GM19351 (cell line): Measurements from ENCODE around the gene GC.
"Not testable (repeated sequence)": the region's sequence is repeated elsewhere in the genome, so short reads cannot be mapped to it uniquely, and the experiment has no call there.

Source experiments
- ATAC-seq: cut with Tn5 transposase; IDR thresholded peaks from one replicate; pipeline ENCODE4 v1.9.1; 2021; ENCODE audit warnings: mild to moderate bottlenecking, moderate library complexity; ENCODE audit not compliant: unreplicated experiment

Gene GC

GRCh38 chr4:71768123-71768522, 15.8 kb downstream of the GC start:
- ATAC-seq = no peak

GRCh38 chr4:71765821-71766383, 18.0 kb downstream of the GC start:
- ATAC-seq = no peak

GRCh38 chr4:71765350-71765749, 18.5 kb downstream of the GC start:
- no peak for ATAC-seq

- no peak for ATAC-seq
Observed at GRCh38 chr4:71752383-71753042, 31.4 kb downstream of the GC start.

GRCh38 chr4:71749008-71749594, 34.8 kb downstream of the GC start:
- no peak for ATAC-seq

DNA sequence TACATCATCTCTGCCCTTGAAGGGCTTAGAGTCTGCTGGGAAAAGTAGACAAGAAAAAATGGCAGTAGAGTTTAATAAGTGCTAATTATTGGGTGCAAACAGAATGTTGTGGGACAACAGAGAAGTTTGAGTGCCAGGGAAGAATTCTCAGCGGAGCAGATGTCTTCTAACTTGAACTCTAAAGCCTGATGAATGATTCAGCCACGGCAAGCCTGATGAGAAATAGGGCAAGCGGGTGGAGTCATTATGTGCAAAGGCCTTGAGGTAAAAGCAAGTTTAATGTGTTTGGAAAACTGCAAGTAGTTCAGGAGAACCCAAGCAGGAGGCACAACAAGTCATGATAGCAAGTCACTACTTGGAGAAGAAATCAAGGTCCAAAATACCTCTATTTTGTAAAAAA, 37.5 kb downstream of the GC start:
- no peak for ATAC-seq

GRCh38 chr4:71738782-71739181, 45.1 kb downstream of the GC start:
- not testable (repeated sequence) for ATAC-seq

DNA sequence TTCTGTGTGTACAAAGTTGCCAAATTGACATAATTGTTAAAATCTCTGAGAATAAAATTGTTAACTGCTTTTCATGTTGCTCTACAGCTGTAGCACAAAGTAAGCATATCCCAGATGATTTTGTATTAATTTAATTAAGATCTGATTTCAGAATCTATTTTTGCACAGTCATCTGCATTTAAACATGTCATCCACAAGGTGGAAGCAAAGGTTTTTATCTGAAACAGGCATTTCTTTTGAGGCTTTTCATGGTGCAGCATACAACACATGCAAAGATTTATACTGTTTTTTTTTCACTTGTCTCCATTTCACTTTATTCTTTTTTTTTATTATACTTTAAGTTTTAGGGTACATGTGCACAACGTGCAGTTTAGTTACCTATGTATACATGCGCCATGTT, 51.2 kb downstream of the GC start:
- no peak for ATAC-seq

DNA sequence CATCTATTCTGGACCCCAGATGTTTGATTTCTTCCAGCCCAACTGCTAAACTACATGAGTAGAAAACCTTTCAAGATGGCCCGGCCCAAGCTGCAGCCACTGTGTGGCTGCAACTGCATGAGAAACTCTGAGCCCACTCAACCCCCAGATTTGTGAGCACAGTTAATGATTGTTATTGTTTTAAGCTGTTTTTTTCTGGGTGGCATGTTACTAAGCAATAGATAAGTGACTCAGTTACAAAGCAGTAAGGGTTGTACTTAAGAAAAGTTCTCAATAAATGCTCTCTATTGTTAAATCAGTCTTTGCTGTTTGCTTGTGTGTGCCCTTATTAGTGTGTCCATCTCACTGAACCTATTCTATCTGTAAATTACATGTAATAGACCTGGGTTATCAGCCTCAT, 51.8 kb downstream of the GC start:
- ATAC-seq = no peak

DNA sequence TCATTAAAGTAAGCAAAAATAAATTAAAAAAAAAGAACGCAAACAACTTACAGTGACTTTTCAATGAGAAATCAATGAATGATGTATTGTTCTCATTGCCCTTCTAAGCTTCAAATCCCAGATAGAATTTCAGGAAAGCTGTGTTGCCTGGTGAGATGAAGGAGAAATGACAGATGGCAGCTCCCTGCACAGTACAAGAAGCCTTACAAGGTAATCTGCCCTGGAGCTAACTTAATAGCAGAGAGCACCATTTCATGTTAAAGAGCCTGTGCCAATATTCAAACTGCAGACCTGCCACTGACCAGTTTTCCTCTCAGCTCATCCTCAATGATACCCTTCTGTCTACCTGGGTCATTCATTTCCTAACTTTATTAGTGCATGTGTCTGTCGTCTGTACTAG, 54.0 kb downstream of the GC start:
- ATAC-seq = no peak

GRCh38 chr4:71713611-71714203, 70.2 kb downstream of the GC start:
- ATAC-seq = peak; percentile 77

DNA sequence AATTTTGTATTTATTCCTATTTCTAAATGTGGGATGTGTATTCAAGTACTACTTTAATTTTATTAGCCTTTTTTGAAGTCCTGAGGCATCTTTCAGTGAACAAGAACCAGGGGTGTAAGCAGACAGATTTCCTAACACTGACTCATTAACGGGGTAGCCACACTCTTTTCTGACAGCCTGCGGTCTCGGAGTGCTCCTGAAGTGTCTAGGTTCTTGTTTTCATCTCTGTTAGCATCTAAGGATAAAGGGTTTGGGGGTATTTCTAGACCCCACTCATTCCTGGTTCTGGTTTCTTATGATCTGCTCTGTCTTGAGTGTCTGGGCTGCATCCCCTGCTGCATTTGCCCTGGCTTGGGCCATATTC, 71.9 kb downstream of the GC start:
- no peak for ATAC-seq

DNA sequence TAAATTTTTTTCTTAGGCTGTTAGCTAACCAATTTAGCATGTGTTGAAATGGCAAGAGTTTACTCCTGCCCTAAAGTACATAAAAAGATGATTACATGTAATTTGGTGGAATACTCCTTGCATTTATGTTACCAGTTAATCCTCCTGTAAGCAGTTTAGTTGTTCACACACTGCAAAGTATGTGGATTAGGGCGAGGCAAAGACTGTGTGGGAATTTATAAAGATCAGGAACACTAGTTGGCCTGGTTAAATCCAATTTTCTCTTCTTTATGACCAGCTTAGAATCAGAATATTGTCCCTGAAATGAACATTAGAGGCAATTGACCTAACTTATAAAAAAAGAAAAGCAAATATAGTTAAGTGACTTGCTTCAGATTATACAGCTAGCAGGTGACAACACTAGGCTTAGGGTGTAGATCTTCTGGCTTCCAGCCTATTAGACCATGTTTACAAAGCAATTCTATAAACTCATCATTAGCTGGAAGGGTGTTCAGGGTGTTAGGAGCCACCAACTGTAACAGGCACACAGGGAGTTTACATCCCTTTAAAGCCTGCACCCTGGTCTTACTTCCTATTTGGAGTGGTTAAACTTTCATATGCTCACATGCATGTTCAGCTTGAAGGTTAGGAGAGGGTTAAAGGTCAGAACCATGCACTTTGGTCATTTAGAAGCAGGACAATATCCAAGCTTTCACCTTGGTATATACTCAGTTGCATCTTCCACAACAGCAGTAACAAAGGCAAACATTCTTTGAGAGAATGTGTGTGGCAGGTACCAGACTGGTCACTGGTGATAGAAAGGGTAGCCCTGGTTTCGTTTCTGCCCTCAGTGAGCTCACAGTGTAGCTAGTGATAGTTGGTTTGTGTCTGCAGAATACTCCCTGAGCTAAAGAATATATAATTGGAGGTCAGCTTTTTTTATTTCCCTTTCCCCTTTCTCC, 72.6 kb downstream of the GC start:
- no peak for ATAC-seq

DNA sequence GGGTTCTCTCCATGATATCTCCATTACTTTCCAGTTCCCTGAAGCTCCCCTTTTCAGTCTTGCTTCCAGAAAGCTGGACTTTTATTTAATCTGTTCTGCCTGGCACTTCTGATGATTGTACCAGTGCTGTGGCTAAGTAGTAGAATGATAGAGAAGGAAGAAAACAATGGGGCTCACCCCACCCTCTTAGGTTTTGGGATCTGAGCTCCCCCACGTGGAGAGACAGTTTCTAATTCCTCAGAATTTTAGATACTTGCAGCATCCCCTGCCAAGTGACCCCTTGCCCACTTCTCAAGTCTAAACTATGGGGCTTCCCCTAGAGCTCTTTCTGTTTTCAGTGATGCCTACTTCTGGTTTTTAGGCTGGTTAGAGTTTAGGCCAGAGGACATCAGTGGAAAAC, 73.9 kb downstream of the GC start:
- no peak for ATAC-seq

- no peak for ATAC-seq
Observed at GRCh38 chr4:71698141-71698540, 85.7 kb downstream of the GC start.

GRCh38 chr4:71697031-71697430, 86.8 kb downstream of the GC start:
- ATAC-seq = no peak

GRCh38 chr4:71694961-71695360, 88.9 kb downstream of the GC start:
- no peak for ATAC-seq

GRCh38 chr4:71692963-71693362, 90.9 kb downstream of the GC start:
- no peak for ATAC-seq

- no peak for ATAC-seq
Observed at GRCh38 chr4:71692198-71692597, 91.7 kb downstream of the GC start.
